Uterus (tissue), 4 donors: Measurements from ENCODE around the gene ARHGAP19. TPM values are rescaled to one million over a fixed set of nuclear protein-coding genes. Genes with fewer than 3 reads are reported as not detected.

ENCODE experiments used
- DNase-seq, 2 donors: peaks; one replicate each; pipeline ENCODE4 v3.0.0-alpha.2; 2019 to 2020
- H3K27ac ChIP-seq, 2 donors: fragments of 200-600 bp; sonication (generic); 1 replicate in 1 of 2; 2 replicates in 1 of 2; pipeline ENCODE4 v1.5.1; 2016 to 2018
- H3K27me3 ChIP-seq, 2 donors: fragments of 200-600 bp; sonication (generic); one replicate each; pipeline ENCODE4 v1.5.1; 2018 to 2019; ENCODE audit warnings: control low read depth in 1 of 2
- H3K36me3 ChIP-seq, 2 donors: fragments of 200-600 bp; sonication (generic); one replicate each; pipeline ENCODE4 v1.5.1; 2019; ENCODE audit warnings: control low read depth in 1 of 2
- H3K4me1 ChIP-seq, 2 donors: fragments of 200-600 bp; sonication (generic); one replicate each; pipeline ENCODE4 v1.5.1; 2018 to 2019; ENCODE audit warnings: control low read depth in 1 of 2
- H3K4me3 ChIP-seq, 2 donors: fragments of 200-600 bp; sonication (generic); 1 replicate in 1 of 2; 2 replicates in 1 of 2; pipeline ENCODE4 v1.5.1; 2018 to 2019; ENCODE audit warnings: mild to moderate bottlenecking in 1 of 2
- H3K9me3 ChIP-seq, 2 donors: fragments of 200-600 bp; sonication (generic); one replicate each; pipeline ENCODE4 v1.5.1; 2019; ENCODE audit warnings: control low read depth in 1 of 2
- POLR2A ChIP-seq, 2 donors: fragments of 450-650 bp; IDR thresholded peaks; one replicate each; pipeline ENCODE4 v1.6.1; 2016; ENCODE audit warnings: antibody characterized with exemption in 2 of 2, mild to moderate bottlenecking in 1 of 2, moderate library complexity in 1 of 2
- intact Hi-C: fragments of 100-400 bp; cut with DNase I; formaldehyde crosslinking; loops from one replicate; pipeline ENCODE4 v1.15.1; 2023; ENCODE audit warnings: low total_unique reads
- total RNA-seq, 4 donors: library from RNA; depleted of rRNA in 3 of 4; stranded (reverse); fragments of >200 nt in 3 of 4; gene quantifications; one replicate each; pipeline versions ENCODE4 v1.1.0 to v1.2.4, GENCODE V29; 2014 to 2023
- TF ChIP-seq, protein P1 (sequence below), 4 experiments: fragments of 200-600 bp in 2 of 4; fragments of 450-650 bp in 2 of 4; sonication (generic) in 2 of 4; IDR thresholded peaks; one replicate each; pipeline ENCODE4 v1.5.1; 2016 to 2019; ENCODE audit warnings: antibody characterized with exemption in 4 of 4, mild to moderate bottlenecking in 2 of 4, moderate library complexity in 1 of 4
- donor health status: DM: yes; HTN: yes; CAD: no.

ARHGAP19 gene
- total RNA-seq, 4 donors from 2014 or later, result 5.3 to 25.8 (median 14.0) TPM

DNA sequence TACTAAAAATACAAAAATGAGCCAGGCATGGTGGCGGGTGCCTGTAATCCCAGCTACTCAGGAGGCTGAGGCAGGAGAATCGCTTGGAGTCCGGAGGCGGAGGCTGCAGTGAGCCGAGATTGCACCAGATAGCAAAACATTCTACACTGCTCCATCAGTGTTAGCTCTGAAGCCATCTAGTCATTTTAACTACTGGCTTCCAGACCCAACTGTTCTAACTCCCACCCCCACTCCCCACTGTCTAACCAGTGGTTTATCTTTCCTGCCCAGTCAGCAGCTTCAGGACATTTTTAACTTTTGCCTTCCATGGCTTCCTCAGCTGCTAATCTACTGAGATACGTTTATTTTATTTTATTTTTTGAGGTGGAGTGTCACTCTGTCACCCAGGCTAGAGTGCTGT is 20.5 kb upstream of the ARHGAP19 start:
- H3K9me3 ChIP-seq, result no peaks in the 10 kb centered on the region
- intact Hi-C loops, result no loop called here
- DNase-seq, result no peak

DNA sequence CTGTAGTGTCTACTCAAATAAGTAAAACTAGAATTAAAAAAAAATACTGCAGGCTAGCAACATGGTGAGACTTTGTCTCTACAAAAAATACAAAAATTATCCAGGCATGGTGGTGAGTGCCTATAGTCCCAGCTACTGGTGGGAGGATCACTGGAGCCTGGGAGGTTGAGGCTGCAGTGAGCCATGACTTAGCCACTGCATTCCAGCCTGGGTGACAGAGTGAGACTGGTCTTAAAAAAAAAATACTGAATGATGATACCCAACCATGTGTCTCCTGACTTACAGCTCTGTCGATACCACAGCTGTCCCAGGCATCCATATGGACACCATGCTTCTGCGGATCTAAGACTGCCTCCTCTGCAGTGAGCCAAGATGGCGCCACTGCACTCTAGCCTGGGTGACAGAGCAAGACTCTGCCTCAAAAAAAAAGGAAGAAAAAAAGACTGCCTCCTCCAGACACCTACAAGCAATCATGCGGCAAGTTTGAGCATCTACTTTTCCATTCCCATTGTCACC is 18.7 kb upstream of the ARHGAP19 start:
- H3K36me3 ChIP-seq, result no peaks in the 10 kb centered on the region
- no peak for TF ChIP-seq POLR2A (IDR thresholded peaks at IDR 0.05)
- TF ChIP-seq, protein P1, sequence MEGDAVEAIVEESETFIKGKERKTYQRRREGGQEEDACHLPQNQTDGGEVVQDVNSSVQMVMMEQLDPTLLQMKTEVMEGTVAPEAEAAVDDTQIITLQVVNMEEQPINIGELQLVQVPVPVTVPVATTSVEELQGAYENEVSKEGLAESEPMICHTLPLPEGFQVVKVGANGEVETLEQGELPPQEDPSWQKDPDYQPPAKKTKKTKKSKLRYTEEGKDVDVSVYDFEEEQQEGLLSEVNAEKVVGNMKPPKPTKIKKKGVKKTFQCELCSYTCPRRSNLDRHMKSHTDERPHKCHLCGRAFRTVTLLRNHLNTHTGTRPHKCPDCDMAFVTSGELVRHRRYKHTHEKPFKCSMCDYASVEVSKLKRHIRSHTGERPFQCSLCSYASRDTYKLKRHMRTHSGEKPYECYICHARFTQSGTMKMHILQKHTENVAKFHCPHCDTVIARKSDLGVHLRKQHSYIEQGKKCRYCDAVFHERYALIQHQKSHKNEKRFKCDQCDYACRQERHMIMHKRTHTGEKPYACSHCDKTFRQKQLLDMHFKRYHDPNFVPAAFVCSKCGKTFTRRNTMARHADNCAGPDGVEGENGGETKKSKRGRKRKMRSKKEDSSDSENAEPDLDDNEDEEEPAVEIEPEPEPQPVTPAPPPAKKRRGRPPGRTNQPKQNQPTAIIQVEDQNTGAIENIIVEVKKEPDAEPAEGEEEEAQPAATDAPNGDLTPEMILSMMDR (IDR thresholded peaks at IDR 0.05), result no peak
- H3K27ac ChIP-seq, result no peak overlapping the region
- intact Hi-C loops, result no loop called here
- H3K27me3 ChIP-seq, result no peaks in the 10 kb centered on the region
- DNase-seq, result no peak
- H3K4me3 ChIP-seq, result no peak overlapping the region
- H3K9me3 ChIP-seq, result no peaks in the 10 kb centered on the region
- H3K4me1 ChIP-seq, result no peaks in the 10 kb centered on the region

More for the DNA sequence above, 20.5 kb upstream of the ARHGAP19 start:
- Histone ChIP-seq H3K27ac (no peak overlapping the region), H3K4me1 (no peaks in the 10 kb centered on the region), H3K36me3 (no peaks in the 10 kb centered on the region), H3K27me3 (no peaks in the 10 kb centered on the region), H3K4me3 (no peak overlapping the region)
- no peak for TF ChIP-seq POLR2A (IDR thresholded peaks at IDR 0.05)
- TF ChIP-seq, protein P1 (IDR thresholded peaks at IDR 0.05), result no peak

DNA sequence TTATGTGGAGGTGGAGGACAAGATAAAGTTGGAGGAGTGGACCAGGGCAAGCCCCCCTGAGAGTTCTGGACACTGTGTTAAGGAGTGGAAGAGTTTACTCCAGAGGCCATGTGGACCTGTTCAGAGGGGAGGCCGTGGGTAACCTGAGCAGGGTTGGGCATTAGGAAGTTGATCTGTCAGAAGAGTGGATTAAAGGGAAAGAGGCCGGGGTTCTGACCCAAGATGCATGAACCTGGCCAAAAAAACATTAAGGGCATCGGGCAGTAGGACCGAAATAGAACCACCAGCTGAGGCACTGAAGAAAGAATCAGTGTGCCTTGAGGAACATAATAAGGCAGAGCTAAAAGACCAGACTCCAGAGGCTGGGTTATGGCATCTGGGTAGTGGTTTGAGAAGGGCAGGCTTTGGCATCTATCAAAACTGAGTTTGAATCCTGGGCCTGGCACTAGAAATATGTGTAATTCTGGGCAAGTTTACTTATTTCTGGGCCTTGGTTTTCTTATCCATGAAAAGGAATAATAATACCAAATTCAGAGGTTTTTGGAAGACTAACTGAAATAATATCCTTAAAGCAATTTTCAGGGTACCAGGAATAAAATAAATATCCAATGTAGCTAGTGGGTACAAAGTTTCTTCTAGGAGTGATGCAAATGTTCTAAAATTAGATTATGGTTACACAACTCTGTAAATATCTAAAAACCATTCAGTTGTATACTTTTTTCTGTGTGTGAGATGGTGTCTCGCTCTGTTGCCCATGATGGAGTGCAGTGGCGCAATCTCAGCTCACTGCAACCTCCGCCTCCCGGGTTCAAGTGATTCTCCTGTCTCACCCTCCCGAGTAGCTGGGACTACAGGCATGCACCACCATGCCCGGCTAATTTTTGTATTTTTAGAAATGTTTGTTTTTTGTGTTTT is 15.7 kb upstream of the ARHGAP19 start:
- TF ChIP-seq, protein P1 (IDR thresholded peaks at IDR 0.05), result no peak
- TF ChIP-seq POLR2A (IDR thresholded peaks at IDR 0.05), result no peak
- Histone ChIP-seq H3K36me3 (no peaks in the 10 kb centered on the region), H3K27me3 (no peaks in the 10 kb centered on the region), H3K9me3 (no peaks in the 10 kb centered on the region), H3K27ac (no peak overlapping the region), H3K4me3 (no peak overlapping the region), H3K4me1 (no peaks in the 10 kb centered on the region)
- DNase-seq, result no peak
- intact Hi-C loops, result no loop called here

DNA sequence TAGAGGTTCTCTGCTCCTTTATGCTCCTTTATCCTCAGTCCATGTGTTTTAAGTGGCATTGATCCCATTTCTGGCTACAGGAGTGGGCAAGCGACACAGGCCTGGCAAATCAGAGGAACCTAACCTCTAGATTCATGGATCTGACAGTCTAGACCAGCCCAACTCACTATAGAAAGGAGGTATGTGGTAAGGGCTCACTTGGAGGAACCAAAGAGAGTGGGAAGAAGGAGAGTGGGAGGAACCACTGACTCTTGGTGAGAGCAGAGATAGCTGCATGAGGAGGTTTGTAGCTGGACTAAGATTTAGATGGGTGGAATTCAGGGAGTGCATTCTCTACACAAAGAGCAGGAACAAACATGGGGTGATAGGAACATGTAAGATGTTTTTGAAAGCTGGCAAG is 15.0 kb upstream of the ARHGAP19 start:
- no peak overlapping the region for H3K4me3 ChIP-seq
- no peaks in the 10 kb centered on the region for H3K9me3 ChIP-seq
- H3K4me1 ChIP-seq, result no peaks in the 10 kb centered on the region
- H3K27ac ChIP-seq, result no peak overlapping the region
- no peaks in the 10 kb centered on the region for H3K27me3 ChIP-seq
- TF ChIP-seq, protein P1 (IDR thresholded peaks at IDR 0.05), result no peak
- TF ChIP-seq POLR2A (IDR thresholded peaks at IDR 0.05), result no peak
- no peak for DNase-seq
- intact Hi-C loops, result no loop called here
- no peaks in the 10 kb centered on the region for H3K36me3 ChIP-seq

DNA sequence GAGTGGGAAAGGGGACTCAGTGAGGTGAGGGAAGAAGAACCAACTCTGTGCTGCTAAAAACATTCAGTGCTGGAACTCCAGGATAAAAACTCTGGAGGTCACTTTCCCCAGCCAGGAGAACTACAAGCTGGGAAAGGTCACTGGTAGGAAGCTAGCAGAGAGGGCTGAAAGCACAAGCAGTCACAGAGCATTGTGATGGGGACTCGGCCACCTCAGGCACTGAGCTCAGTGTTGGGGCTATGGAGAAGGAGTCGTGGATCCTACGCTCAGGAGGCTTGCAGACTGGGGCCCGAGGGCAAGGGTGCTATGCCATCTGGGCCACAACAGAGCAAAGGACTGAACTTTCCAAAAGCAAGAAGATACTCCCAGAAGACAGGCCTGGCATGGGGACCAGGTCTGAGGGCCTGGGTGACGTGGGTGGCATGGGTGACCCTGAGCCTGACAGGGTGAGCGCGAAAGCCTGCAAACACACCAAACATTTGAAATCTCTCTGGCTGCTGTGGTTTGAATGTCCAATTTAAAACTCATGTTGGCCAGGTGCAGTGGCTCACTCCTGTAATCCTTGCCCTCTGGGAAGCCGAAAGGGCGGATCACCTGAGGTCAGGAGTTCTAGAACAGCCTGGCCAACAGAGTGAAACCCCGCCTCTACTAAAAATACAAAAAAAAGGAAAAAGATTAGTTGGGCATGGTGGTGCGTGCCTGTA is 9.8 kb upstream of the ARHGAP19 start:
- Histone ChIP-seq H3K4me1 (no peaks in the 10 kb centered on the region), H3K9me3 (no peaks in the 10 kb centered on the region), H3K36me3 (no peaks in the 10 kb centered on the region), H3K27ac (no peak overlapping the region), H3K4me3 (no peak overlapping the region), H3K27me3 (no peaks in the 10 kb centered on the region)
- DNase-seq, result no peak
- no peak for TF ChIP-seq POLR2A (IDR thresholded peaks at IDR 0.05)
- intact Hi-C loops, result no loop called here
